ENCODE data around the gene GEMIN5.

DNA sequence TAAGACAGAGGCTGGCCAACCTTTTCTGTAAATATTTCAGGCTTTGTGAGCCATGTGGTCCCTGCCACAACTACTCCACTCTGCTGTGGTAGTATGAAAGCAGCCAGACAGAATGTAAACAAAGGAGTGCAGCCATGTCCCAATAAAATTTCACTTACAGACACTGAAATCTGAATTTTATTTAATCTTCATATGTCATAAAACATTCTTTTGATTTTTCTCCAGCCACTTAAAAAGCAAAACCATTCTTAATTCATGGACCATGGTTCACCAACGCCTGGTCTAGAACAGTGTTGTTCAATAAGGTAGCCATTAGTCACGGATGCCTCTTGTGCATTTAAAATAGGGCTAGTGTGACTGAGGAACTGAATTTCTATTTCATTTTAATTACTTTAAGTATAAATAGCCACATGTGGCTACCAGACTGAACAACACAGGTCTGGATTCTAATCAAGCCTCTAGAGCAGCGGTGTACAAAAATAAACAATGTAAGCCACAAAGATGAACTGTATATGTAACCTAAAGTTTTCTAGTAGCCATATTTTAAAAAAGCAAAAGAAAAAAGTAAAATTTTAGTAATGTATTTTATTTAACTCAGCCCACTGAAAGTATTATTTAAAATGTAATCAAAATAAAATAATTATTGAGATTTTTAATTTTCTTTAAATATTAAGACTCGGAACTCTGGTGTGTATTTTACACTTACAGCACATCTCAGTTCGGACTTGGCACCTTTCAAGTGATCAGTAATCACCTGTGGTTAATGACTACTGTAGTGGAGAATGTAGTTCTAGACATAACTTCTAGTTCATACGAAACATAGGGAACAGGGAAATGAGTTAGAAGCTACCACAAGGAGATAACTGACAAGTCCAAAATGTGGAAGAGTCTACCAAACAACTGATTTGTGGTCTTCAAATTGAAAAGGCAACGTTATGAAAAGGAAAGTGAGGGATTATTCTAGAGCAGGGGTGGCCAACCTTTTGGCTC lies 14.3 kb downstream of the GEMIN5 start:
- TF ChIP-seq, protein P1, sequence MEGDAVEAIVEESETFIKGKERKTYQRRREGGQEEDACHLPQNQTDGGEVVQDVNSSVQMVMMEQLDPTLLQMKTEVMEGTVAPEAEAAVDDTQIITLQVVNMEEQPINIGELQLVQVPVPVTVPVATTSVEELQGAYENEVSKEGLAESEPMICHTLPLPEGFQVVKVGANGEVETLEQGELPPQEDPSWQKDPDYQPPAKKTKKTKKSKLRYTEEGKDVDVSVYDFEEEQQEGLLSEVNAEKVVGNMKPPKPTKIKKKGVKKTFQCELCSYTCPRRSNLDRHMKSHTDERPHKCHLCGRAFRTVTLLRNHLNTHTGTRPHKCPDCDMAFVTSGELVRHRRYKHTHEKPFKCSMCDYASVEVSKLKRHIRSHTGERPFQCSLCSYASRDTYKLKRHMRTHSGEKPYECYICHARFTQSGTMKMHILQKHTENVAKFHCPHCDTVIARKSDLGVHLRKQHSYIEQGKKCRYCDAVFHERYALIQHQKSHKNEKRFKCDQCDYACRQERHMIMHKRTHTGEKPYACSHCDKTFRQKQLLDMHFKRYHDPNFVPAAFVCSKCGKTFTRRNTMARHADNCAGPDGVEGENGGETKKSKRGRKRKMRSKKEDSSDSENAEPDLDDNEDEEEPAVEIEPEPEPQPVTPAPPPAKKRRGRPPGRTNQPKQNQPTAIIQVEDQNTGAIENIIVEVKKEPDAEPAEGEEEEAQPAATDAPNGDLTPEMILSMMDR (IDR thresholded peaks at IDR 0.05), result no peak
- TF ChIP-seq POLR2A (IDR thresholded peaks at IDR 0.05), result no peak

All from prostate gland (tissue), 2 donors.